PC-9 (cell line): ENCODE results near the gene CXorf65. TPM values are rescaled to one million over a fixed set of nuclear protein-coding genes. Genes with fewer than 3 reads are reported as not detected.
A peak's percentile ranks its signal among the peaks of the same experiment; 100 is the strongest.

Experiments used
- BruUV-seq: library from RNA; stranded (reverse); fragments of 400-500 nt; replicated peaks from 2 replicates; lab custom pipeline; 2021; lab: Mats Ljungman, UMichigan
- CTCF ChIA-PET: fragments of 300-600 bp; sonication (Branson Sonifier 250); formaldehyde crosslinking; loops from one replicate; lab custom pipeline; 2022; ENCODE audit warnings: antibody characterized with exemption; lab: Charles Lee
- POLR2A ChIA-PET: fragments of 300-600 bp; sonication (Branson Sonifier 250); formaldehyde crosslinking; loops from one replicate; lab custom pipeline; 2022; ENCODE audit warnings: antibody characterized with exemption; ENCODE audit not compliant: unreplicated experiment; lab: Charles Lee
- DNase-seq, 2 experiments: peaks; one replicate each; pipeline versions ENCODE4 v3.0.0 to v3.0.0-alpha.2; 2015 to 2022; ENCODE audit warnings: mixed read lengths in 1 of 2
- H2AFZ ChIP-seq: fragments of 200-600 bp; sonication (generic); 2 replicates; pipeline ENCODE4 v1.8.1; 2017; ENCODE audit warnings: antibody characterized with exemption
- H3F3A ChIP-seq: fragments of 200-600 bp; sonication (generic); 2 replicates; pipeline ENCODE4 v1.8.1; 2017; ENCODE audit warnings: antibody characterized with exemption, mild to moderate bottlenecking, low read depth; ENCODE audit not compliant: insufficient read depth
- H3K27ac ChIP-seq: fragments of 200-600 bp; sonication (generic); 2 replicates; pipeline ENCODE4 v1.6.1; 2016; ENCODE audit warnings: mixed run types
- H3K27me3 ChIP-seq: fragments of 200-600 bp; sonication (generic); 2 replicates; pipeline ENCODE4 v1.6.1; 2016; ENCODE audit warnings: low read depth, mixed run types; ENCODE audit not compliant: insufficient read depth
- H3K36me3 ChIP-seq: fragments of 200-600 bp; sonication (generic); 2 replicates; pipeline ENCODE4 v1.6.1; 2016; ENCODE audit warnings: low read depth, mixed run types
- H3K4me1 ChIP-seq: fragments of 200-600 bp; sonication (generic); replicated peaks from 2 replicates; pipeline ENCODE4 v1.6.1; 2016; ENCODE audit warnings: mixed run types; ENCODE audit not compliant: insufficient read depth
- H3K4me2 ChIP-seq: fragments of 200-600 bp; sonication (generic); 2 replicates; pipeline ENCODE4 v1.6.1; 2017; ENCODE audit warnings: mixed run types
- H3K4me3 ChIP-seq: fragments of 200-600 bp; sonication (generic); 2 replicates; pipeline ENCODE4 v1.6.1; 2016; ENCODE audit warnings: mixed run types
- H3K79me2 ChIP-seq: fragments of 200-600 bp; sonication (generic); 2 replicates; pipeline ENCODE4 v1.6.1; 2017; ENCODE audit warnings: low read depth, mixed run types
- H3K9me2 ChIP-seq: fragments of 200-600 bp; sonication (generic); 2 replicates; pipeline ENCODE4 v1.8.1; 2017; ENCODE audit warnings: mild to moderate bottlenecking; ENCODE audit not compliant: insufficient read depth
- H3K9me3 ChIP-seq: fragments of 200-600 bp; sonication (generic); 2 replicates; pipeline ENCODE4 v1.8.1; 2016; ENCODE audit warnings: low read depth; ENCODE audit not compliant: insufficient read depth
- H4K20me1 ChIP-seq: fragments of 200-600 bp; sonication (generic); 2 replicates; pipeline ENCODE4 v1.8.1; 2017; ENCODE audit not compliant: insufficient read depth
- EZH2 ChIP-seq: fragments of 200-600 bp; sonication (generic); IDR thresholded peaks from 2 replicates; pipeline ENCODE4 v1.8.0; 2017; ENCODE audit warnings: antibody characterized with exemption, low read depth
- intact Hi-C: fragments of 100-400 bp; cut with micrococcal nuclease; formaldehyde crosslinking; loops from one replicate; pipeline ENCODE4 v1.10.0; 2022; ENCODE audit not compliant: unreplicated experiment
- total RNA-seq: library from RNA; stranded (reverse); gene quantifications from 2 replicates; pipeline ENCODE4 v1.2.3, GENCODE V29; 2021
- TF ChIP-seq, protein P1 (sequence below): fragments of 200-600 bp; sonication (generic); conservative IDR thresholded peaks from 2 replicates; pipeline ENCODE4 v1.6.1; 2017; ENCODE audit warnings: mixed run types, antibody characterized with exemption, mild to moderate bottlenecking, moderate library complexity

Gene CXorf65
- total RNA-seq, 1 experiment from 2014 or later, result not detected

- H3F3A ChIP-seq, result no peaks in the 10 kb centered on the region
- peaks cover 5% of the 10 kb centered on the region; the same call in 1 of the 2 replicates for H3K4me1 ChIP-seq
- ChIA-PET CTCF (no interaction called here), POLR2A (interaction anchor here (0.7 kb wide), 1 partner anchor 312 kb away, joined by 7 read pairs; no protein-coding TSS in a partner anchor)
- no peaks in the 10 kb centered on the region for H3K79me2 ChIP-seq
- DNase-seq, result no peak
- BruUV-seq, result no TSS peak
- H4K20me1 ChIP-seq, result no peaks in the 10 kb centered on the region
- no peaks in the 10 kb centered on the region for H3K36me3 ChIP-seq
- peak overlapping the region; percentile 58; the same call in 1 of the 2 replicates for H2AFZ ChIP-seq
- H3K27ac ChIP-seq, result no peak overlapping the region
- H3K27me3 ChIP-seq, result no peaks in the 10 kb centered on the region
- H3K9me3 ChIP-seq, result no peaks in the 10 kb centered on the region
- no peaks in the 10 kb centered on the region for H3K9me2 ChIP-seq
- intact Hi-C loops, result no loop called here
- H3K4me3 ChIP-seq, result peak overlapping the region; percentile 71
- TF ChIP-seq, protein P1, sequence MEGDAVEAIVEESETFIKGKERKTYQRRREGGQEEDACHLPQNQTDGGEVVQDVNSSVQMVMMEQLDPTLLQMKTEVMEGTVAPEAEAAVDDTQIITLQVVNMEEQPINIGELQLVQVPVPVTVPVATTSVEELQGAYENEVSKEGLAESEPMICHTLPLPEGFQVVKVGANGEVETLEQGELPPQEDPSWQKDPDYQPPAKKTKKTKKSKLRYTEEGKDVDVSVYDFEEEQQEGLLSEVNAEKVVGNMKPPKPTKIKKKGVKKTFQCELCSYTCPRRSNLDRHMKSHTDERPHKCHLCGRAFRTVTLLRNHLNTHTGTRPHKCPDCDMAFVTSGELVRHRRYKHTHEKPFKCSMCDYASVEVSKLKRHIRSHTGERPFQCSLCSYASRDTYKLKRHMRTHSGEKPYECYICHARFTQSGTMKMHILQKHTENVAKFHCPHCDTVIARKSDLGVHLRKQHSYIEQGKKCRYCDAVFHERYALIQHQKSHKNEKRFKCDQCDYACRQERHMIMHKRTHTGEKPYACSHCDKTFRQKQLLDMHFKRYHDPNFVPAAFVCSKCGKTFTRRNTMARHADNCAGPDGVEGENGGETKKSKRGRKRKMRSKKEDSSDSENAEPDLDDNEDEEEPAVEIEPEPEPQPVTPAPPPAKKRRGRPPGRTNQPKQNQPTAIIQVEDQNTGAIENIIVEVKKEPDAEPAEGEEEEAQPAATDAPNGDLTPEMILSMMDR, result no peak
- no peak for TF ChIP-seq EZH2
- H3K4me2 ChIP-seq, result peak overlapping the region; percentile 84
These were observed 12.5 kb upstream of the CXorf65 start for GRCh38 chrX:71118985-71119535.

DNA sequence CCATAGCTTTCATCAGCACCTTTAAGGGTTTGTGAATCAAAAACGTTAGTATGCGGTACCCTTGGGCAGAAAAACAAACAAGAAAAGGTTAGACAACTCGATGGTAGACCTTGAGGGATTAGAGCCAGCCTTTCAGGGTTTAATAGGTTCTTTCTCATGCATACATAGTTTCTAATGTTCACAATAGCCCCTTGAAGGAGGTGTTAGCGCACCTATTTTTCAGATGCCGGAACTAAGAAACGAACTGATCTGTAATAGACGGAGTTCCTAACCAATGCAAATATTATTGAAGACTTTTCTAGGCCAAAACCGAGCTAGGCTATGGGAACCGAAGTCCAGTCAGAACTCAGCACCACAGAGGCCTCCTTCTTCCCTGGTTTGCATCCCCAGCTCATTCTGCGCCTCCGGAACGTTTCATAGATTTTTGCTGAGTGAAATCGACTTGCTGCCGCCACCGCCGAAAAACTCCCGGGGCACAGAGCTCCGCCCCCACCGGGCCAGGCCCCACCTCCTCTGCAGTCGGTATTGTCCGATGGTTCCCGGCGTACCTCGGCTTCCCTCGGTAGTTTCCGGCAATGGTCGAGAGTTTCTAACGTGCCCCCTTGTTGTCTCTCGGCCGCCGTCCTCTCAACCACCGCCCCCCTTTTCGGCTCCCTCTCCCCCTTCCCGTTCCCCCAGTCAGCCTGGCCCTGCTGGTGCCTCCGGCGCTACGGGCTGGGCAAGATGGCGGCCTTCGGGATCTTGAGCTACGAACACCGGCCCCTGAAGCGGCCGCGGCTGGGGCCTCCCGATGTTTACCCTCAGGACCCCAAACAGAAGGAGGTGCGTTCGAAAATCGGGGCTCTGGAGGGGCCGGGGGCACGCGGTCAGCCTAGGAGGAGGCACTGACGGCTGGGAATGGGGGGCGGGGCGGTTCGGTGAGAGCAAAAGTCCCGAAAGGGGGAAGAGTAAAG lies 11.8 kb upstream of the CXorf65 start, which contains the start of gene MED12:
Gene MED12 (plus strand): TSS at position 565 of the 953 bp plus-strand sequence. CDS start 159 bp downstream, at position 724.
- H3K36me3 ChIP-seq, result no peaks in the 10 kb centered on the region
- intact Hi-C loops, result no loop called here
- peak within 1 kb of the TSS; percentile 84 for H3K4me2 ChIP-seq
- ChIA-PET POLR2A (interaction anchor here (0.7 kb wide), 1 partner anchor 313 kb away, joined by 7 read pairs; no protein-coding TSS in a partner anchor), CTCF (no interaction called here)
- H3K9me2 ChIP-seq, result no peaks in the 10 kb centered on the region
- no peak within 1 kb of the TSS for H3K27ac ChIP-seq
- no peaks in the 10 kb centered on the region for H4K20me1 ChIP-seq
- no peaks in the 10 kb centered on the region for H3K9me3 ChIP-seq
- no peaks in the 10 kb centered on the region for H3K79me2 ChIP-seq
- no peaks in the 10 kb centered on the region for H3F3A ChIP-seq
- peak within 1 kb of the TSS; percentile 95 for H2AFZ ChIP-seq
- no TSS peak for BruUV-seq
- H3K4me3 ChIP-seq, result peak within 1 kb of the TSS; percentile 71
- peaks cover 5% of the 10 kb centered on the region; the same call in 1 of the 2 replicates for H3K4me1 ChIP-seq
- TF ChIP-seq, protein P1, result no peak
- TF ChIP-seq EZH2, result no peak
- peak; percentile 46 to 72 for DNase-seq
- no peaks in the 10 kb centered on the region for H3K27me3 ChIP-seq

GRCh38 chrX:71117358-71117757 lies 10.8 kb upstream of the CXorf65 start:
- no peak for DNase-seq
- Histone ChIP-seq H3K9me2 (no peaks in the 10 kb centered on the region), H3F3A (no peaks in the 10 kb centered on the region), H2AFZ (no peak overlapping the region), H3K4me2 (peak overlapping the region; percentile 84; the same call in 1 of the 2 replicates), H3K27me3 (no peaks in the 10 kb centered on the region), H3K27ac (no peak overlapping the region), H3K4me3 (no peak overlapping the region), H3K36me3 (no peaks in the 10 kb centered on the region), H4K20me1 (no peaks in the 10 kb centered on the region), H3K4me1 (peaks cover 5% of the 10 kb centered on the region; the same call in 1 of the 2 replicates), H3K79me2 (no peaks in the 10 kb centered on the region), H3K9me3 (no peaks in the 10 kb centered on the region)
- no TSS peak for BruUV-seq
- ChIA-PET POLR2A (interaction anchor here (0.6 kb wide), 1 partner anchor 13 kb away, joined by 3 read pairs; no protein-coding TSS in a partner anchor), CTCF (interaction anchor here (0.6 kb wide), 1 partner anchor 64 kb away, joined by 4 read pairs; no protein-coding TSS in a partner anchor)
- TF ChIP-seq, protein P1, result no peak
- intact Hi-C loops, result no loop called here
